Natural killer cell (primary cell): ENCODE data around the gene IRX4. TPM values are rescaled to one million over a fixed set of nuclear protein-coding genes. Genes with fewer than 3 reads are reported as not detected.

Experiments
- ATAC-seq, 3 donors: fragments of 150-1000 bp in 2 of 3; fragments of 200-7000 bp in 1 of 3; cut with Tn5 transposase; 1 replicate in 1 of 3; 2 replicates in 2 of 3; pipeline ENCODE4 v1.10.0; 2021; ENCODE audit warnings: mild to moderate bottlenecking in 2 of 3, moderate library complexity in 2 of 3
- DNase-seq, 2 donors: peaks; one replicate each; pipeline versions ENCODE4 v3.0.0 to v3.0.0-alpha.2; 2013 to 2021; ENCODE audit warnings: mixed read lengths in 1 of 2
- H3K27ac ChIP-seq: one replicate; pipeline ENCODE4 v1.5.1; 2013; ENCODE audit warnings: mild to moderate bottlenecking, low read length
- H3K27me3 ChIP-seq: one replicate; pipeline ENCODE4 v1.6.1; 2013; ENCODE audit warnings: low read length; ENCODE audit not compliant: control insufficient read depth, insufficient read depth
- H3K36me3 ChIP-seq: one replicate; pipeline ENCODE4 v1.6.1; 2013; ENCODE audit warnings: low read length; ENCODE audit not compliant: control insufficient read depth, insufficient read depth
- H3K4me1 ChIP-seq: one replicate; pipeline ENCODE4 v1.6.1; 2013; ENCODE audit warnings: low read length; ENCODE audit not compliant: control insufficient read depth, insufficient read depth
- H3K4me3 ChIP-seq: one replicate; pipeline ENCODE4 v1.5.1; 2013; ENCODE audit warnings: low read length
- H3K9me3 ChIP-seq: one replicate; pipeline ENCODE4 v1.6.1; 2013; ENCODE audit warnings: low read length; ENCODE audit not compliant: control insufficient read depth, insufficient read depth
- H3K27ac Mint-ChIP-seq, 2 donors: one replicate each; pipeline ENCODE4 v1.8.0; 2022; ENCODE audit warnings: mild to moderate bottlenecking in 2 of 2, mixed read lengths in 2 of 2, moderate library complexity in 1 of 2
- H3K27me3 Mint-ChIP-seq, 2 donors: one replicate each; pipeline ENCODE4 v1.8.0; 2022; ENCODE audit warnings: low read depth in 2 of 2, mixed read lengths in 2 of 2
- H3K36me3 Mint-ChIP-seq: one replicate; pipeline ENCODE4 v1.8.0; 2022; ENCODE audit warnings: mixed read lengths
- H3K4me1 Mint-ChIP-seq, 2 donors: one replicate each; pipeline ENCODE4 v1.8.0; 2022; ENCODE audit warnings: mixed read lengths in 2 of 2
- H3K4me3 Mint-ChIP-seq: one replicate; pipeline ENCODE4 v1.8.0; 2022; ENCODE audit warnings: mild to moderate bottlenecking, moderate library complexity, mixed read lengths
- H3K9me3 Mint-ChIP-seq, 2 donors: one replicate each; pipeline ENCODE4 v1.8.0; 2022; ENCODE audit warnings: mixed read lengths in 2 of 2
- WGBS: methylation state at CpG from one replicate; pipeline ENCODE4 v1.1.7; 2013; ENCODE audit warnings: missing lambda C conversion rate; ENCODE audit not compliant: insufficient coverage; 5-methylcytosine and 5-hydroxymethylcytosine counted together
- intact Hi-C: fragments of 100-400 bp; cut with micrococcal nuclease; formaldehyde crosslinking; loops from one replicate; pipeline ENCODE4 v1.14.2; 2022
- total RNA-seq, 4 donors: library from RNA; stranded (reverse); fragments of 120-200 nt in 1 of 4; gene quantifications; one replicate each; pipeline versions ENCODE4 v1.2.3 to v1.2.4, GENCODE V29; 2013 to 2022
- TF ChIP-seq, protein P1 (sequence below): fragments of 200-600 bp; IDR thresholded peaks from one replicate; pipeline ENCODE4 v1.8.0; 2022; ENCODE audit warnings: antibody characterized with exemption

The IRX4 gene
- total RNA-seq, 3 donors from 2014 or later (not counting 1 experiment from before 2014, with no cell fraction given): not detected

DNA sequence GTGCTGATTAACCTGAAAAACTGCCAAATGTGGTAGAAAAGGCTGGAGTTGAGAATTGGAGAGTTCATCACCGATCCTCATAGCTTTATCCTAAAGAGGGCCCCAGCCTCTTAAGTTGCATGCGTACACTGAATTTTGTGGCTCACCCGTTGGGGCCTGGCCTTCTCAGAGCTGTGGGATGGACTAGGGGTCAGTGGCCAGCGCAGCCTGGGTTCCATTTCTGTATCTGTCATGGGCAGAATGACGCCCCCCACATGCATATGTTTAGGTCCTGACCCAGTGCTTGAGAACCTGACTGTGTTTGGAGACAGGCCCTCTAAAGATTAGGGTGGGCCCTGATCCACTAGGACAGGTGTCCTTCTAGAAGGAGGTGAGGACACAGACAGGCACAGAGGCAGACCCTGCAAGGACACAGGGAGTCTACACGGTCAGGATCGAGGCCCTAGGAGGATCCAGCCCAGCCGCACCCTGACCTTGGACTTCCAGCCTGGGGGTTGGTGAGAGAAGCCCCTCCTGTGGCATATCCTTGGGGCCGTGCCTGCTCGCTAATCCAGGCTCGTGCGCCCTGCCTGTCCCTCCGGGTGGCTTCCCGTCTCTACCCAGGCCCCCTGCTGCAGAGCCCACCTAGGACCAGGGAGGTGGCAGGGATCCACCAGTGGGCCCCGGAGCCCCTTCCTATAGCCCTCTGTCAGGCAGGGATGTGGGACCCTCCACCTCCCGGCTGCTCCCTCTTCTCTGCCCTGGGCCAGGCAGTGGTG lies 49.3 kb downstream of the IRX4 start:
- intact Hi-C loops: no loop called here
- WGBS: 84% methylated on average over 16 of the region's 16 CpGs

DNA sequence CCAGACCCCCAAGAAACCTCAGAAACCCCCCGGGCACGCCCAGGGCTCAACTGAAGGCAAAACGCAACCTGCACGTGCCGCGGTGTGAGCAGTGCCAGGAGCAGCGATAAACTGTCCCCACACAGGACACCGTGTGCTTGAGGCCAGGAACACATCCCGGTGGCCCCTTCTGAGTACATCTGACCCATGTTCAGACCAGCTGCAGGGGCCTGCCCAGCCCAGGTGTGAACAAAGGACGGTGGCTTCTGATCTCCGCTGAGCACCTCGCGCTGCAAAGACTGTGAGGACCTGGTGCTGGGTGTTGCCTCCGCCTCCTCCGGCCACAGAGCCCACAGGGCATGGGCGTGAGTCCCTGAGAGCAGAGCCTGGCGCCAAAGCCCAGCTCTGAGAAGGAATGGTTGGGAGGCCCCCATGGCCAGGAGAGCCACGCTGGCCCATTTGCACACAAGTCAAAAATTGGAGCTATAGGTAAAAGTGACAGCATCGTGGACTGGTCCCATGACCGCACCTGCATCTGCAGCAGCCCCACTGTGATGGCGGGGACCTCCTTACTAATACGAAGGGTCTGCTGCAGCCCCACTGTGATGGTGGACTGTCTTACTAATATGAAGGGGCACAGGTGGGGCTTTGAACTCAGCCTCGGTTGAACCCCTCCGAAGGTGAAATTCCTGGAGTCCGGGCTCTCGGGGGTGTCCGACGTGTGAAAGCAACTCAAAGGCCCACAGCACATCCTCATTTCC lies 50.0 kb downstream of the IRX4 start:
- no peaks in the 10 kb centered on the region for H3K9me3 Mint-ChIP-seq
- no peaks in the 10 kb centered on the region for H3K36me3 ChIP-seq
- TF ChIP-seq, protein P1, sequence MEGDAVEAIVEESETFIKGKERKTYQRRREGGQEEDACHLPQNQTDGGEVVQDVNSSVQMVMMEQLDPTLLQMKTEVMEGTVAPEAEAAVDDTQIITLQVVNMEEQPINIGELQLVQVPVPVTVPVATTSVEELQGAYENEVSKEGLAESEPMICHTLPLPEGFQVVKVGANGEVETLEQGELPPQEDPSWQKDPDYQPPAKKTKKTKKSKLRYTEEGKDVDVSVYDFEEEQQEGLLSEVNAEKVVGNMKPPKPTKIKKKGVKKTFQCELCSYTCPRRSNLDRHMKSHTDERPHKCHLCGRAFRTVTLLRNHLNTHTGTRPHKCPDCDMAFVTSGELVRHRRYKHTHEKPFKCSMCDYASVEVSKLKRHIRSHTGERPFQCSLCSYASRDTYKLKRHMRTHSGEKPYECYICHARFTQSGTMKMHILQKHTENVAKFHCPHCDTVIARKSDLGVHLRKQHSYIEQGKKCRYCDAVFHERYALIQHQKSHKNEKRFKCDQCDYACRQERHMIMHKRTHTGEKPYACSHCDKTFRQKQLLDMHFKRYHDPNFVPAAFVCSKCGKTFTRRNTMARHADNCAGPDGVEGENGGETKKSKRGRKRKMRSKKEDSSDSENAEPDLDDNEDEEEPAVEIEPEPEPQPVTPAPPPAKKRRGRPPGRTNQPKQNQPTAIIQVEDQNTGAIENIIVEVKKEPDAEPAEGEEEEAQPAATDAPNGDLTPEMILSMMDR: no peak
- peaks cover 4 to 11% of the 10 kb centered on the region in 2 donors for H3K27me3 Mint-ChIP-seq
- H3K4me1 ChIP-seq: peaks cover 15% of the 10 kb centered on the region
- no peaks in the 10 kb centered on the region for H3K27me3 ChIP-seq
- no peaks in the 10 kb centered on the region for H3K36me3 Mint-ChIP-seq
- peaks cover 9 to 13% of the 10 kb centered on the region in 2 donors for H3K4me1 Mint-ChIP-seq
- H3K9me3 ChIP-seq: no peaks in the 10 kb centered on the region
- no peak overlapping the region for H3K27ac Mint-ChIP-seq
- H3K27ac ChIP-seq: no peak overlapping the region
- H3K4me3 ChIP-seq: no peak overlapping the region
- 72% methylated on average over 28 of the region's 28 CpGs for WGBS
- intact Hi-C loops: no loop called here
- H3K4me3 Mint-ChIP-seq: peak overlapping the region; percentile 32
- ATAC-seq (peak in 2 of 3 donors; percentile 15 to 66), DNase-seq (no peak)

More for the DNA sequence above, 49.3 kb downstream of the IRX4 start:
- H3K4me1 Mint-ChIP-seq: peaks cover 7 to 13% of the 10 kb centered on the region in 2 donors
- H3K4me3 Mint-ChIP-seq: no peak overlapping the region
- H3K36me3 ChIP-seq: no peaks in the 10 kb centered on the region
- no peak overlapping the region for H3K4me3 ChIP-seq
- H3K36me3 Mint-ChIP-seq: no peaks in the 10 kb centered on the region
- no peaks in the 10 kb centered on the region for H3K9me3 Mint-ChIP-seq
- TF ChIP-seq, protein P1: no peak
- no peaks in the 10 kb centered on the region for H3K27me3 ChIP-seq
- DNase-seq (no peak), ATAC-seq (no peak)
- no peak overlapping the region for H3K27ac Mint-ChIP-seq
- H3K27ac ChIP-seq: no peak overlapping the region
- no peaks in the 10 kb centered on the region for H3K9me3 ChIP-seq
- H3K27me3 Mint-ChIP-seq: peaks cover 4 to 11% of the 10 kb centered on the region in 2 donors
- H3K4me1 ChIP-seq: peaks cover 15% of the 10 kb centered on the region

DNA sequence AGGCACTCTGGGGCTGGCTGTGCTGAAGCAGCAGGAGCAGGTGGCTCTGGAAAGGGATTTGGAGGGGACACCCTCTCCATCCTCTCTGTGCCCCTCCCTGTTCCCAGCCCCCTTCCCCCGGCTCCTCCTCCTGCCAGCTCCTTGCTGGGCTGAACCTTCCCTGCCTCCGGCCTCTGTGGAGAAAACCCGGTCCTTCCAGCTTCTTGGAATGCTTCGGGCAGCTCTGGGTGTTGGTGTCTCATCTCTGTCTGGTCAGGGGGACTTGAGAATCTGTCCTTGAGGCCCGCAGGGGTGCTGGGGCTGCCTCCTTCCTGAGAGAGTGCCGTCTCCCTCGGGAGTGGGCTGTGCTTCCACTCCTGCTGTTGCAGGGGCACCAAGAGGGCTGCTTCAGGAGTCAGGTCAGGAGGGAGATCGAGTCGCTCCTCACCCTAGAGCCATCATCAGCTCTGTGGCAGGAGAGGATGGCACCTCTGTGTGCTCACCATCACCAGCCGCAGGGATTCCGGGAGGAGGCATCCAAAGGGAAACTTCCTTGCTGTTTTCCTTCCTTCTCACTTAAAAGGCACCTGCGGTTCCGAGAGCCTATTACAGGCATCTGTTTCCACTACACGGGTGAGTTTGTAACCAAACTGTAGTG lies 50.9 kb downstream of the IRX4 start:
- Mint-ChIP-seq H3K9me3 (no peaks in the 10 kb centered on the region), H3K36me3 (no peaks in the 10 kb centered on the region), H3K4me1 (peaks cover 13% of the 10 kb centered on the region in 2 donors), H3K27ac (no peak overlapping the region), H3K27me3 (peaks cover 4 to 11% of the 10 kb centered on the region in 2 donors), H3K4me3 (peak overlapping the region; percentile 32)
- H3K27ac ChIP-seq: no peak overlapping the region
- no peaks in the 10 kb centered on the region for H3K36me3 ChIP-seq
- TF ChIP-seq, protein P1: no peak
- no peak overlapping the region for H3K4me3 ChIP-seq
- peaks cover 15% of the 10 kb centered on the region for H3K4me1 ChIP-seq
- H3K9me3 ChIP-seq: no peaks in the 10 kb centered on the region
- ATAC-seq: no peak
- 57% methylated on average over 13 of the region's 14 CpGs for WGBS
- intact Hi-C loops: no loop called here
- DNase-seq: no peak
- no peaks in the 10 kb centered on the region for H3K27me3 ChIP-seq
